GM12878 (cell line): Measurements from ENCODE around the gene CDK4.

ENCODE experiments used
- CEBPZ ChIP-seq: fragments of 150-350 bp; IDR thresholded peaks from 2 replicates; pipeline ENCODE4 v1.6.1; 2016; ENCODE audit warnings: low read depth, low read length
- ETV6 ChIP-seq, 2 experiments: fragments of 450-650 bp in 1 of 2; IDR thresholded peaks in 1 of 2; conservative IDR thresholded peaks in 1 of 2; 2 replicates each; pipeline ENCODE4 v1.6.1; 2014; ENCODE audit warnings: antibody characterized with exemption in 1 of 2, borderline replicate concordance in 1 of 2, low read depth in 1 of 2, mild to moderate bottlenecking in 1 of 2, moderate library complexity in 1 of 2
- EZH2 ChIP-seq: IDR thresholded peaks from 2 replicates; pipeline ENCODE4 v1.6.1; 2012; ENCODE audit warnings: low read depth, mild to moderate bottlenecking, control low read depth, inconsistent platforms, low read length, borderline replicate concordance; ENCODE audit not compliant: control insufficient read depth
- MAX ChIP-seq: IDR thresholded peaks from 2 replicates; pipeline ENCODE4 v1.6.1; 2012; ENCODE audit warnings: low read depth, low read length, improper control_type of control experiment
- MYC ChIP-seq: IDR thresholded peaks from 2 replicates; pipeline ENCODE4 v1.6.1; 2011; ENCODE audit warnings: mild to moderate bottlenecking, low read length, moderate library complexity, inconsistent platforms; ENCODE audit not compliant: insufficient read depth, insufficient replicate concordance, insufficient read length, severe bottlenecking
- PAX5 ChIP-seq: IDR thresholded peaks from 2 replicates; pipeline ENCODE4 v1.6.1; 2011; ENCODE audit warnings: low read depth, low read length, borderline replicate concordance
- PML ChIP-seq: IDR thresholded peaks from 2 replicates; pipeline ENCODE4 v1.6.1; 2012; ENCODE audit warnings: low read length, inconsistent platforms
- POLR2A ChIP-seq: IDR thresholded peaks from 2 replicates; pipeline ENCODE4 v1.6.1; 2011; ENCODE audit warnings: low read depth, mild to moderate bottlenecking, low read length
- POLR2AphosphoS5 ChIP-seq: IDR thresholded peaks from 2 replicates; pipeline ENCODE4 v1.6.1; 2011; ENCODE audit warnings: mild to moderate bottlenecking, low read length, inconsistent platforms
- PRDM15 ChIP-seq: fragments of 450-650 bp; formaldehyde crosslinking; IDR thresholded peaks from 2 replicates; pipeline ENCODE4 v1.4.0; 2020; ENCODE audit warnings: mild to moderate bottlenecking, moderate library complexity
- SIN3A ChIP-seq: IDR thresholded peaks from 2 replicates; pipeline ENCODE4 v1.6.1; 2012; ENCODE audit warnings: low read depth, low read length, improper control_type of control experiment
- SMAD1 ChIP-seq: fragments of 450-650 bp; IDR thresholded peaks from 2 replicates; pipeline ENCODE4 v1.6.1; 2018; ENCODE audit warnings: mild to moderate bottlenecking, low read depth; ENCODE audit not compliant: partially characterized antibody
- SUPT20H ChIP-seq: IDR thresholded peaks from 2 replicates; pipeline ENCODE4 v1.6.1; 2011; ENCODE audit warnings: low read depth, mild to moderate bottlenecking, low read length, moderate library complexity, borderline replicate concordance; ENCODE audit not compliant: control insufficient read depth
- TARDBP ChIP-seq: IDR thresholded peaks from 2 replicates; pipeline ENCODE4 v1.6.1; 2016; ENCODE audit warnings: borderline replicate concordance

GRCh38 chr12:57740656-57741412 is 11.3 kb downstream of the CDK4 start:
- TF ChIP-seq PRDM15 (CRISPR knock-in tag) (no peak), EZH2 (no peak), MYC (no peak), PAX5 (no peak), SMAD1 (no peak), SUPT20H (no peak), PML (no peak), POLR2AphosphoS5 (no peak), SIN3A (no peak), CEBPZ (no peak), POLR2A (no peak), MAX (no peak), TARDBP (no peak), ETV6 (conservative IDR thresholded peaks at IDR 0.05 in 1 of 2, IDR thresholded peaks at IDR 0.05 in 1 of 2; ENCODE audit: borderline replicate concordance in 1 of 2, low read depth in 1 of 2) (no peak)
